T-helper 2 cell (primary cell): ENCODE data around the gene ANGEL2.
"Not testable (repeated sequence)": the region's sequence is repeated elsewhere in the genome, so short reads cannot be mapped to it uniquely, and the experiment has no call there.

Source experiments
- DNase-seq, 5 experiments: peaks; one replicate each; pipeline versions ENCODE4 v3.0.0 to v3.0.0-alpha.2; 2012 to 2022
- total RNA-seq, 2 donors: gene quantifications; one replicate each; lab custom pipeline; 2026; lab: John Stamatoyannopoulos, UW

The ANGEL2 gene, protein sequence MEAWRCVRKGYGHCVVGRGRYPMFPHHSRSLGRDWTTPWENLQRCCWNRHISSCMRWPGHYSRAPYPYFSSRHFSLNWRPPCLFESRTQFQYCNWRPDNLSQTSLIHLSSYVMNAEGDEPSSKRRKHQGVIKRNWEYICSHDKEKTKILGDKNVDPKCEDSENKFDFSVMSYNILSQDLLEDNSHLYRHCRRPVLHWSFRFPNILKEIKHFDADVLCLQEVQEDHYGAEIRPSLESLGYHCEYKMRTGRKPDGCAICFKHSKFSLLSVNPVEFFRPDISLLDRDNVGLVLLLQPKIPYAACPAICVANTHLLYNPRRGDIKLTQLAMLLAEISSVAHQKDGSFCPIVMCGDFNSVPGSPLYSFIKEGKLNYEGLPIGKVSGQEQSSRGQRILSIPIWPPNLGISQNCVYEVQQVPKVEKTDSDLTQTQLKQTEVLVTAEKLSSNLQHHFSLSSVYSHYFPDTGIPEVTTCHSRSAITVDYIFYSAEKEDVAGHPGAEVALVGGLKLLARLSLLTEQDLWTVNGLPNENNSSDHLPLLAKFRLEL
- total RNA-seq, result 53.9 to 69.1 reads per million in 2 donors

DNA sequence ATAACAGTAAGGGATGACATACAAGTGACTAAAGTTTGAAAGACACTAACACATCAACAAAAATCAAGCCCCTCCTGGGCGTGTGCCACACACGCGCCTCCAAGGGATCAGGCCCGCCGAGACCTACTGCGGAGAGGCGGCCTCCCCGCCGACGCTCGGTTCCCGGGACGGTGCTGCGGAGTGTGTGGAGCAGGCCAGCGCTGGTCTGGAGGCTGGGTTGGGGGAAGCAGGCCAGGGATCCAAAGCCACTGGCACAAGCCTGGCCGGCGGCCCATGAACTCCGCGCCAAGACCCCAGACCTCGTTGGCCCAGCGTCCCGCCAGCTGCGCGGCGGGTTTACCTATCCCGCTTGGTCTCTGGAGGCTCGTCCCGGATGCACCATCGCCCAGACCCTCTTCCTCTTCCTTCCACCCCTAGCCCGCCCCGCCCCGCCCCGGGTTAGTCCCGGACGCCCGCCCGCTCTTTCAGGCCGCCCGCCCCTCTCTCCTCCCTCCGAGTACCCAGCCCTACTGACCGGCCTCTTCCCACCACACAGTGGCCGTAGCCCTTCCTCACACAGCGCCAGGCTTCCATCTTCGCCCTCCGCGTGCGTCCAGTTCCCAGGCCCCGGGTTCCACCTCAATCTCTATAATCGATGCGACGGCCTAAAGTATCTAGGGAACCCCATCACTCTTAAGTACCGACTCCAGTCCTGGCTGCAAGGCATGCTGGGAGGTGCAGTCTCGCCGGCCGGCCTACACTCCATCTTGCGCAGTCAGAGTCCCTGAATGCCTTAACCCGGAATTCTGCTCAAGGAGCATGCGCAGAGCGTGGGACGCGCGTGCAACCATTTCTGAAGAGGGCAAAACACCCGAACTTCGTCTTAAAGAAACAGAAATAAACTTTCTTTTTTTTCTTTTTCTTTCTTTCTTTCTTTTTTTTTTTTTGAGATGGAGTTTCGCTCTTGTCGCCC, at the start of gene ANGEL2:
TSS of gene ANGEL2 (minus strand) at position 769 of the 952 bp plus-strand sequence. CDS start at position 573, 196 bp downstream.
- peak; percentile 87 to 99 (median 94) for DNase-seq

DNA sequence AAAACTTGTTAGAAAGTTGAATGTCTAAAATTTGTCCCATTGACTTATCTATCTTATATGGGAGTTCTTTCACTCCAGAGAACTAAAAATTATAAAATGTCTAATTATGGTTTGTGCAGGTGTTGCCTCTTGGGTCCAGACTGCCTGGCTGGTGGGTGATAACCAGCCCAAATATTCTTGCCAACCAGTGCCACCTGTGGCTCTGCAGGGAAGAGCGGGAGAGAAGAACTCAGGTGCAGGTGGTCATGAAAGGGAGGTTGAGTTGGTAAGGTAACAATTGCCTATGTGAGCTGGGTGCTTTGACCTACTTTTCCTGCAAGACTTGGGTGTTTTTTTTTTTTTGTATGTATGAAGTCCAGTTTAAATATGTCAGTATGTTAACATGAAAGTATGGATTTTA, 45.6 kb upstream of the ANGEL2 start:
- DNase-seq, result no peak

DNA sequence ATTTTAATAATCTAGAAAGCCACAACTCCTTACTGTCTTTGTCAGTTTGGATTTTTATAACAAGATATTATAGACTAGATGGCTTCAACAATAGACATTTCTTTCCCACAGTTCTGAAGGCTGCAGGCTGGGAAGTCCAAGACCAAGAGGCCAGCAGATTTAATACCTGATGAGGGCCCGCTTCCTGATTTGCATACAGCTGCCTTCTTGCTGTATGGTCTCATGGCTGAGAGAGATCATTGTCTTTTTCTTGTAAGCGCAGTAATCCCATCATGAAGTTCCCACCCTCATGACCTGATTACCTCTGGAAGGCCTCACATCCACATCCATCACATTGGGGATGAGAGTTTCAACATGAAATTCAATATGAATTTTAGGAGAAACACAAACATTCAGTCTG, 45.2 kb upstream of the ANGEL2 start:
- DNase-seq, result no peak

DNA sequence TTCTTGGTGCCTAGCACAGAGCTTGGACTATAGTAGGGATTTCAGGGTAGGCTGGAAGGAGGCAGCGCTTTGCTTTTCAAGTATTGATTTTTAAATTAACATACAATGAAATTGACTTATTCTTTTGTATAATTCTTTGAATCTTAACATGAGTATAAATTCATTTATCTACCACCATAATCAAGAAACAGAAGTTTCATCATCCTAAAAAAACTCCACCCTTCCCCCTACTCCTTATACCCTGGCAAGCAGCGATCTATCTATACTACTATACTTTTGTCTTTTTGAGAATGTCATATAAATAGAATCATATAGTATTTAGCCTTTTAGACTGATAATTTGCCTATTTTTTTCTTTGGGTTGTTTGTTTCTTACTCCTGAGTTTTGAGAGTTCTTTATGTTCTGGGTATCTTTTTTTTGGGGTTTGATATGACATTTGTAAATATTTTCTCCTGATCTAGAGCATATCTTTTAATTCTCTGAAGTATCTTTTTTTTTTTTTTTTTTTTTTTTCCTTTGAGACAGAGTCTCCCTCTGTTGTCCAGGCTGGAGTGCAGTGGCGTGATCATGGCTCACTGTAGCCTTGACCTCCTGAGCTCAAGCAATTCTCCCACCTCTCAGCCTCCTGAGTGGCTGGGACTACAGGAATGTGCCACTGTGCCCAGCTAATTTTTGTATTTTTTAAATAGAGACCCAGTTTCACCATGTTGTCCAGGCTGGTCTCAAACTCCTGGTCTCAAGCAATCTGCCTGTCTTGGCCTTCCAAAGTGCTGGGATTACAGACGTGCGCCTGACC, 41.8 kb upstream of the ANGEL2 start:
- DNase-seq, result no peak

DNA sequence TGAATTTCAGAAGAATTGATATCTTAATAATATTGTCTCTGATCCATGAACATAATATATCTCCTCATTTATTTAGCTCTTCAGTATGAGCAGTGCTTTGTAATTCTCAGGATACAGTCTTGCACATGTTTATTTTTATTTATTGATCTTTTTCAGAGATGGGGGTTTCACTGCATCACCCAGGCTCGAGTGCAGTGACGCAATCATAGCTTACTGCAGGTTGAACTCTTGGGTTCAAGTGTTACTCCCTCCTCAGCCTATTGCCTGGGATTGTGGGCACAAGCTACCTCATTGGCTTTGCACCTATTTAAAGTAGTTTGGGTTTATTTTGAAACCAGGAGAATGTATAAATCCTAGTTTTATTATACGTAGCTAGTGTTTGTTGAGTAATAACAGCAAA, 40.1 kb upstream of the ANGEL2 start:
- no peak for DNase-seq

DNA sequence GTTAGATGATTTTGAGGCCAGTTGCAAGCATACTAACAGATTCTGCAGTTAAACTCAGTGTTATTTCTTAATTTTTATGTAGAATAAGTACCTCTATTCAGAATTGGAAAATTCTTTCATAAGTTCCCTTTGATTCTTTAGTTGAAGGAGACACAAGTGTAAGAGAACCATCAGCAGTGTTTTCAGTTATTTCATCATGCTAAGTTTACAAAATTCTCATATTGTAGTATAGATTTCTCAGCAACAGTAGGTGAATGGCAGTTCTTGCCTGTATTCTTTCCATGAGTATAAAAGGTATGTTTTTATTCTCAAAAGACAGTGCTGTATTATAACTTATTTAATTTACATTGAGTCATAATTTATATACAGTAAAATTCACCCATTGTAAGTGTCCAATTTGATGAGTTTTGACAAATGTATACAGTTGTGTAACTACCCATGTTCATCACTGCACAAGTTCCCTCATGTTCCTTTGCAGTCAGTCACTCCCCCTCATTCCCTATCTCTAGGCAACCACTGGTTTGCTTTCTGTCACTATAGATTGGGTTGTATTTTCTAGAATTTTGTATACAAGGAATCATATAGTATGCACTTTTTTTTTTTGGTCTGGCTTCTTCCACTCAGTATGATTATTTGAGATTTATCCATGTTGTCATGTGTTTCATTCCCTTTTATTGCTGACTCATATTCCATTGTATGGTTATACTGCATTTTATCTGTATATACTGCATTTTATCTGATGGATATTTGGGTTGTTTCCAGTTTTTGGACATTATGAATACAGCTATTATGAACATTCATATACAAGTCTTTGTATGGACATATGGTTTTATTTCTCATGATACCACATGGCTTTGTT, 39.3 kb upstream of the ANGEL2 start:
- no peak for DNase-seq

DNA sequence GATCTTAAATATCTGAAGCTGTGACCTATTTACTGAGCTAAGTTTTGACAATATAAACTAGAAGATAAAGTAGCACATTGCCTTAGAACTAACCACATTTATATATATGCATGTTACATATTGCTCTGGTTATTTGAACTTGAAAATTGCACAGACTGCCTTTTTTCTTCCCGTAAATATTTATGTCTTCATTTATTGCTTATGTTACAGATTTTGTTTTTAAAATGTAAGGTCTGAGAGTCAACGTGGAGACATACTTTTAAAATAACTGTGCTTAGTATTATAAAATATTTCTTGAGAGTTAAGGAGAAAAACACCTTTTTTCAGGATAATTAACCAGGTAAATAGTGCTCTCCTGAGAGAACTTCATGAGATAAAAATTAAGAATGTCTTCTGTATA, 38.5 kb upstream of the ANGEL2 start:
- DNase-seq, result no peak

DNA sequence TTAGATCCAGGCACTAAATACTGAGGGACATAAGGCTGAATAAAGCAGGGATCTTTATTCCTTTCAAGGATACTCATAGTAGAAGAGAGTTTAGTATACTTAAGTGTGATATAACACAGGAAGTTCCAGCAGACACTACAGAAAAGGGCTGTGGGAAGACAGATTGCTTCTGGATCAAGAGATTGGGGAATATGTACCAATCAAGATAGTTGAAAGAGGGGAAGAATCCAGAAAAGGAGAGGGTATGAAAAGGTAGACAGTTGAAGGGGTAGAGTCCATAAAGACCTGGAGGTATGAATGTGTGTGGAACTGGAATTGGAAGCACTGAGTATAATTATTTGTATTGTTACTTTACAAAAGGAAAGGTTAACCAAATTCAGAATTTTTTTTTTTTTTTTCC, 37.8 kb upstream of the ANGEL2 start:
- no peak for DNase-seq

DNA sequence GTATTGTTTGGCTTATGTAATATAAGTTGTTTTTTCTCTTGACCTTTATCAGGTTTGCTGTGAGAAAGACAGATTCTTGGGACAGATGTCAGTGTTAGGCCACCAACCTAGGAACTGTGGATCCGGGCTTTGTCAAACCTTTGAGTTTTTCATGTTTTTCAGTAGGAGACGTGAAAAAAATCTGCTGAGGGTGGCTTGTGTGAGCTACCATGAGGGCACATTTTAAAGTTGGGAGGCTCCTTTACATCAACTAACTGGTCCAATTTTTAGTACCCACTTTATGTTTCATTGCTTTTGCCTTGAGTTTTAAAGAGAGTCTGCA, 36.2 kb upstream of the ANGEL2 start:
- no peak for DNase-seq

DNA sequence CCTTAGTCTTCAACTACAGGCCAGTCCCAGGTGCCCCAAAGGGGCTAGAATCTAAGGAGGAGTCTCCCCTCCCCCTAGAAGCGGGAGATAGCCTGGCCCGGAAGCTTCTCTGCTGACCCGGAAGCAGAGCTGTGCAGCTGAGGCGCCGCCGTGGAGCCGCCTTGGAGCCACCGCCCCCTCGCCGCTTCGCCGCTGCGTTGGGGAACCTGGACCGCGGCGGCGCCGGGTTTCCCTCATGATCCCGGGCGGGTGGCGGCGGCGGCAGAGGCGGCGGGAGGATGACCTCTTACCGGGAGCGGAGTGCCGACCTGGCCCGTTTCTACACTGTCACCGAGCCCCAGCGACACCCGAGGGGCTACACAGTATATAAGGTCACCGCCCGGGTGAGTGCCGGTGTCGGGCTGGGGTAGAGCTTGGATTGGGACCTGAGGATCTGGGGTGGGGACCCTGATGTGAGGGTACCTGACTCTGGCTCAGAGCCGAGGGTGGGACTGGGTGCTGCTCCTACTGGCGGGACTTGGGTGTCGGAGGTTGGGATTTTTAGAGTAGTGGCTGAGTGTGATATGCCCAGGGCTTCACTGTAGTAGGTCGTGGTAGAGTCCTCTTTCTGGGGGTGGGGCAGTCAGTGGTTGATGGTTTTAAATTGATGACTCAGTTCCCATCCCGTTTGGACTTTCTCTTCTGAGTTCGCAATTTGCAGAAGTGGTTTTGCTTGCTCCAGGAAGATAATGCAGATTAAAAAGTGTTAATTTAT, 35.6 kb upstream of the ANGEL2 start, which contains the start of gene RPS6KC1:
TSS of gene RPS6KC1 (plus strand) at position 115 of the 754 bp plus-strand sequence. CDS start at position 279, 164 bp downstream.
- DNase-seq, result peak; percentile 63 to 91 (median 73)

DNA sequence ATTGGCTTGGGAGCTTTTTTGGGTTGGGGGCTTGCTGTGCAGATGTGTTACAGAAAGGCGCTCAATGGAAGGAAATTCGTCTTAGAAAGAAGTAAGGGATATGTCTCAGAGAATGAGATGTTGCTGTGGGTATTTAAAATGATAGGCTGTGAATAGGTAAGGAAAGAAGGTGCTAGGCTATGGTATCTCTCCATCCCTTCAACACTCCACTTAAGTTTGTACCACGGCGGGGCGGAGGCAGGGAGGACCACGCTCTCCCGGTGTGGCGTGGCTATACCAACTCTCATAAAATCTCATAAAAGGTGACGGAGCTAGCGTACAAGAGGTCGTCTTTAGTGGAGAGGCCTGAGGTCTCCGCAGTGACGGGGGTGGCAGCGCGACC, 35.1 kb upstream of the ANGEL2 start:
- no peak for DNase-seq

DNA sequence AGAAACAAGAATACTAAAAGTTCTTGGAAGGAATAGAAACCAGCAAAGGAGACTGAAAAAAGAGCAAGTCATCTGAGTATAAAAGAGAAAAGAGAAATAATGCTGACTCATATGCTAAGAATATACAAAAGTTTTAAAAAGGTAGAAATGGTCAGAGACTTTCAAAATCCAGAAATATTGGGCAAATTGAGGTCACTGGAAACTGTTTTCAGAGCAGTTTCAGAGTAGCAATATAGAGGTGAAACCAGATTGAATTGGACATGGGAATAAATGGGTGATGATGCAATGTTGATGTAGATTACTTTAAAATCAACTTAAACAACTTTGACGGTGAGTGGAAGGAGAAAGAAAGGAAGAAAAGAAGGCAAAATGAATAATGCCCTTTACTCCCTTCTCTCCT, 33.6 kb upstream of the ANGEL2 start:
- DNase-seq, result no peak

DNA sequence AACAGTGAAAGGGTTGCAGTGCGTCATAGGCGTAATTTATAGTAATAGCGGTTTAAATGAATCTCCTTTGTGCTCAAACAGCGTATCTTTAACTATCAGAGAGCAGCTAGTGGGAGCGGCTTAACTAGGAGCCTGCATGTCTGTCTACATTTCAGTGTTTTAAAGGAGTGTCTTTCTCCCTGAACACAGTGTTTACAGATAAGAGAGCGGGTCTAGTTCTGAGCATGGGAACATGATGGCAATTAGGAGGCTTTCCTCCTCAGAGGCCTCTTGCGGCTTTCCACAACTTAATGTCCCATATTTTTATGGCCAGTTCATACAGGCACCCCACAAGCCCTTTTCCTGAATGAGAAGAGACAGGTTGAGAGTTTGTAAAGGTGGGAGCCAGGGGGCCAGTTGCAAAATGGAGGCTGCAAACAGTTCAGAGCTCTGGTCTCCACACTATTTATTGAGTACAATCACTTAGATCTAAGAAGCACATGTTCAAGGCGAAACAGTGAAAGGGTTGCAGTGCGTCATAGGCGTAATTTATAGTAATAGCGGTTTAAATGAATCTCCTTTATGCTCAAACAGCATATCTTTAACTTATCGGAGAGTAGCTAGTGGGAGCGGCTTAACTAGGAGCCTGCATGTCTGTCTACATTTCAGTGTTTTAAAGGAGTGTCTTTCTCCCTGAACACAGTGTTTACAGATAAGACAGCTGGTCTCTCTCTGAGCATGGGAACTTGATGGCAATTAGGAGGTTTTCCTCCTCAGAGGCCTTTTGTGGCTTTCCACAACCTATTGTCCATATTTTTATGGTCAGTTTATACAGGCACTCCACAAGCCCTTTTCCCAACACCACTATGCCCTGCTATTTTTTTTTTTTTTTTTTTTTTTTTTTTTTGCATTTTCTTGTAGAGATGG, 29.9 kb upstream of the ANGEL2 start:
- not testable (repeated sequence) for DNase-seq

DNA sequence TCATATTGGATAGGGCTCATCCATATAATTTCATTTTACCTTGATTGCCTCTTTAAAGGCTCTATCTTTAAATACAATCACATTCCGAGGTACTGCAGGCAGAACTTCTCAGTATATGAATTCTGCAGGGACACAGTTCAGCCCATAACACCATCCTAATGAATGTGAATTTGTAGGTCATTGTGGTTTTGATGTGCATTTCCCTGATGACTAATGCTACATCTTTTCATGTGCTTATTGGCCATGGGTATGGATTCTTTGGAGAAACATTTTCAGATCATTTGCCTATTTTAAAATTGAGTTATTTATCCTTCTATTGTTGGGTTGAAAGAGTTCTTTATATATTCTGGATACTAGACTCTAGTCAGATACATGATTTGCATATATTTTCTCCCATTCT, 25.8 kb upstream of the ANGEL2 start:
- DNase-seq, result no peak

DNA sequence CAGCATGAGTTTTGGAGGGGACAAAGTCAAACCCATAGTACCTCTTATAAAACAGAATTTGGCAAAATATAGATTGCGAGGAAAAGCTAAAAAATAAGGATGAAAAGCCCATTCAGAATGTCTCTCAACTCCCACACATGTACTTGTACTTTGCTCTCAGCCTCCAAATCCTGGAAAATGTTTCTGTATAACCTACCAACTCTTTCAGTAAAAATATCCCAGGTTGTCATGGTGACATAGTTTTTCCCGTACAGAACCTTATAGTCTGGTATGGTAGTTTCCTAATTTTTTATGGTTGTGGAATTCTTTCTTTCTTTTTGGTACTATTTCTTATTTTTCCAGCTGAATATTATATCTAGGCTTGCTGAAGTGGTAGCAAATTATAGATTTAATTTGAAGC, 19.9 kb upstream of the ANGEL2 start:
- no peak for DNase-seq

DNA sequence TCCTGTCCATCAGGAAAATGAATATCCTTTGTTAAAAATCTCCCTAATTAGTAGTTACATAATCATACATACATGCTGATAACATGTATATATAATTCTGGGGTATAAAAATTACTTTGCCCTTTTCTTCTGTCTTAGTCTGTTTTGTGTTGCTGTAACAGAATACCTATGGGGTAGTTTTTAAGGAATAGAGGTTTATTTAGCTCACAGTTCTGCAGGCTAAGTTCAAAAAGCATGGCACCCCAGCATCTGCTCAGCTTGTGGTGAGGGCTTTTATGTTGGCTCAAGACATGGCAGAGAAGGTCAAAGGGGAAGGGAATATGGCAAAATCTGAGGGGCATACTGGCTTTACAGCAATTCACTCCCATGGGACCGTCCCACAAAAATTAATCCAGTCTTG, 19.0 kb upstream of the ANGEL2 start:
- no peak for DNase-seq

DNA sequence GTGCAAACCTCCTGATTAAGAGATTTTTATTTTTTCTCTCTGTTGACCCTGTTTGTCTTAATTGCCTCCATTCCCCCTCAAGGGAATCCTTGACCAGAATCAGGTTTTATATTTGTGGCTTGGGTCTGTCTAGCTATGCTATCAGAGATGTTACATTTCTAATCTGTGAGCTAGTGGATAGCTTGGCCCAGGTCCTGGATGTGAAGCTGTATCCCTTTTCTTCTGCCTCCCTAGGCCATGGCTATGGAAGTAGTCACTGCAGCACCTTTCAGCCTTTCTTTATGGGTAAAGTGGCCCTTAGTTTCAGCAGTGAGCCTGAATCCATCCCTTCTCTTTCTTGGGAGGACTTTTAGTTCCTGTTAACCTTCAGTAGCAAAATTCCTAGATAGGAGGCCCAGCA, 17.0 kb upstream of the ANGEL2 start:
- DNase-seq, result no peak

DNA sequence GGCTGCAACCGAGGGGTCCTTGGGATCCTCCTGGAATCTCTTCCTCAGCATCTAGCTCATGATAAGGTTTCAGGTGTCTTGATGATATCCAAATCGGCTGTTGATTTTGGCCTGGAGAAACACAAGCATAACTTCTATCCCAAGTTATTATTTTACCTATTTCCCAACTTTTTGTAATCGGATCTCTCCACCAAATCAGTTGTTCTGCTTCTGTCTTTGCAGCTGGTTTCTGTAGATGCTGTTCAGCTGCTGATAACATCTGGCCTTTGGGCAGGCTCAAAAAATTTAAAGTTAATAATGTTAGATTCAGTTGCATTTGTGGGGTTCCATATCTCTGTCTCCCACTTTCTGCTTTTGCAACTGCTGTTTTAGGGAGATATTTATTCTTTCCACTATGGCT, 11.4 kb upstream of the ANGEL2 start:
- not testable (repeated sequence) for DNase-seq

DNA sequence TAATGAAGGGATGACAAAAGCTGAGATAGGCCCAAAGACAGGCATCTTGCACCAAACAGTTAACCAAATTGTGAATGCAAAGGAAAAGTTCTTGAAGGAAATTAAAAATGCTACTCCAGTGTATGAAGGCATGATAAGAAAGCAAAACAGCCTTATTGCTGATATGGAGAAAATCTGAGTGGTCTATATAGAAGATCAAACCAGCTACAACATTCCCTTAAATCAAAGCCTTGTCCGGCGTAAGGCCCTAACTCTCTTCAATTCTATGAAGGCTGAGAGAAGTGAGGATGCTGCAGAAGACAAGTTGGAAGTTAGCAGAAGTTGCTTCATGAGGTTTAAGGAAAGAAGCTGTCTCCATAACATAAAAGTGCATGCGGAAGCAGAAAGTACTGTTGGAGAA, 4.3 kb upstream of the ANGEL2 start:
- DNase-seq, result no peak

DNA sequence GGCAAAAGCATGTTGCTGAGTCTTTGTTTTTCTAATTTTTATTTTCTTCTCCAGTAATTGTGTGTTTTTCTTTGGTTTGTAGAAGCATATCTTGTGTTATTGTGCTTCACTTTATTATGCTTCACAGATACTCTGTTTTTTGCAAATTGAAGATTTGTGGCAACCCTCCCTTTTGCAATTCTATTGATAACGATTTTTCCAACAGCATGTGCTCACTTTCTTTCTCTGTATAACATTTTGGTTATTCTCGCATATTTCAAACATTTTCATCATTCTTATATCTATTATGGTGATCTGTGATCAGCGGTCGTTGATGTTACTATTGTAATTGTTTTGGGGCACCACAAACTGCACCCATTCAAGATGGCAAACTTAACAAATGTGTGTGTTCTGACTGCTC, 3.8 kb upstream of the ANGEL2 start:
- no peak for DNase-seq
